ENCODE measurements around the gene SPATA9. TPM values are rescaled to one million over a fixed set of nuclear protein-coding genes. Genes with fewer than 3 reads are reported as not detected.

The SPATA9 gene
- total RNA-seq, 2 donors from 2014 or later = 0.30 TPM; not detected in 1

DNA sequence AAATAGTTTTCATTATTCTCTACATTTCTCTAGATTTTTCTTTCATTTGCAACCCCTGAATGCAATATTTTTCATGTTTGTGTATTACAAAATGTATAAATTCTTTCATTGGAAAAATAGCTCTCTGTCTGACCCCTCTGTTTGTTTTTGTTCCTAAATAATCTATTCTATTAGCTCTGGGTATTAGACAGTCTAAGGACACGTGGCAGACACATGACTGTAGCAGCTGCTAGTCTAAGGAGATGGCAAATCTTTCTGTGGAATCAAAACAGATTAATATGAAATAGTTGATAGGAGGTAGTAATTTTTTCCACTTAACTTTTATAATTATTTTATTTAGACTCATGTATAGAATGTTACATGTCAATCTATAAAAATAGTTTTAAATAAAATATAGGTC is 21.4 kb upstream of the SPATA9 start:
- H3K27ac ChIP-seq = no peak overlapping the region
- no peaks in the 10 kb centered on the region for H3K9me3 ChIP-seq

DNA sequence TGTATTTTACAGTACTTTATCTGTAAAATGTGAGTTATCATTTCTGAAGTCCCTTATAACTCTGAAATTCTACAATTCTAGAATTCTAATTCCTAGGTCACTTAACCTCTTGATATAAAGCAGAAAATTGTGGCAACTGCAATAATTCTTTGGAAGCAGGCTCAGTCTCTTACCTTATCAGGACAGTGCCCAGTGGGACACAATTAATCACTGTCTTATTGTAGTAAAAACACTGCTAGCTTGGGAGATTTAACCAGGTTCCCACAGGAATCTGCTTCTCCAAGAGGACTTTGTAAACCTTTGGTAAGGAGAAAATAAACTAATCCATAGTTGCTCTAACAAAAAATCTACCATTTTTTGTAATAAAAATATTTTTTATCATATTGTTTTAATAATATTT is 18.3 kb upstream of the SPATA9 start:
- Histone ChIP-seq H3K27me3 (no peaks in the 10 kb centered on the region), H3K9me3 (no peaks in the 10 kb centered on the region), H3K27ac (no peak overlapping the region), H3K4me1 (no peaks in the 10 kb centered on the region), H3K4me3 (no peak overlapping the region), H3K36me3 (no peaks in the 10 kb centered on the region)
- DNase-seq (ENCODE audit: low spot score) = no peak
- TF ChIP-seq, protein P1, sequence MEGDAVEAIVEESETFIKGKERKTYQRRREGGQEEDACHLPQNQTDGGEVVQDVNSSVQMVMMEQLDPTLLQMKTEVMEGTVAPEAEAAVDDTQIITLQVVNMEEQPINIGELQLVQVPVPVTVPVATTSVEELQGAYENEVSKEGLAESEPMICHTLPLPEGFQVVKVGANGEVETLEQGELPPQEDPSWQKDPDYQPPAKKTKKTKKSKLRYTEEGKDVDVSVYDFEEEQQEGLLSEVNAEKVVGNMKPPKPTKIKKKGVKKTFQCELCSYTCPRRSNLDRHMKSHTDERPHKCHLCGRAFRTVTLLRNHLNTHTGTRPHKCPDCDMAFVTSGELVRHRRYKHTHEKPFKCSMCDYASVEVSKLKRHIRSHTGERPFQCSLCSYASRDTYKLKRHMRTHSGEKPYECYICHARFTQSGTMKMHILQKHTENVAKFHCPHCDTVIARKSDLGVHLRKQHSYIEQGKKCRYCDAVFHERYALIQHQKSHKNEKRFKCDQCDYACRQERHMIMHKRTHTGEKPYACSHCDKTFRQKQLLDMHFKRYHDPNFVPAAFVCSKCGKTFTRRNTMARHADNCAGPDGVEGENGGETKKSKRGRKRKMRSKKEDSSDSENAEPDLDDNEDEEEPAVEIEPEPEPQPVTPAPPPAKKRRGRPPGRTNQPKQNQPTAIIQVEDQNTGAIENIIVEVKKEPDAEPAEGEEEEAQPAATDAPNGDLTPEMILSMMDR (IDR thresholded peaks at IDR 0.05) = no peak

More for the DNA sequence above, 21.4 kb upstream of the SPATA9 start:
- no peak for DNase-seq (ENCODE audit: low spot score)
- no peaks in the 10 kb centered on the region for H3K36me3 ChIP-seq
- TF ChIP-seq, protein P1 (IDR thresholded peaks at IDR 0.05) = no peak
- no peaks in the 10 kb centered on the region for H3K4me1 ChIP-seq
- no peaks in the 10 kb centered on the region for H3K27me3 ChIP-seq
- no peak overlapping the region for H3K4me3 ChIP-seq

DNA sequence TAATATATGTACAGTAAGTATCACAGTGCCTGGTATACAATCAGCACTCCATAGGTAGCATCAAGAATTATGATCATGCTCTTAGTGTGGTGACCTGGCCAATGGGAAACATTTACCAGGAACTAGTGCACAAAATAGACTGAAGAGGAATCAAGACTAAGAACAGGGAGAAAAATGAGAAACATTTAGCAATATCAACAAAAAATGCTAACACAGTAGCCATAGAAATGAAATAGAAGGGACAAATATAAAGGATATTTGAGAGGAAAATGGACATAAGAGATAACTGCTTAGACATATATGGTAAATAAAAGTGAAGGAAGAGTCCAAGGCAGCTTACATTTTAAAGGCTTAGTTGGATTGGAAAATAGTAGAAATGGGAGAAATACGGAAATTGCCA is 16.5 kb upstream of the SPATA9 start:
- H3K36me3 ChIP-seq = no peaks in the 10 kb centered on the region
- no peak for DNase-seq (ENCODE audit: low spot score)
- TF ChIP-seq, protein P1 (IDR thresholded peaks at IDR 0.05) = no peak
- H3K9me3 ChIP-seq = no peaks in the 10 kb centered on the region
- H3K4me3 ChIP-seq = no peak overlapping the region
- H3K27ac ChIP-seq = no peak overlapping the region
- H3K27me3 ChIP-seq = no peaks in the 10 kb centered on the region
- no peaks in the 10 kb centered on the region for H3K4me1 ChIP-seq

DNA sequence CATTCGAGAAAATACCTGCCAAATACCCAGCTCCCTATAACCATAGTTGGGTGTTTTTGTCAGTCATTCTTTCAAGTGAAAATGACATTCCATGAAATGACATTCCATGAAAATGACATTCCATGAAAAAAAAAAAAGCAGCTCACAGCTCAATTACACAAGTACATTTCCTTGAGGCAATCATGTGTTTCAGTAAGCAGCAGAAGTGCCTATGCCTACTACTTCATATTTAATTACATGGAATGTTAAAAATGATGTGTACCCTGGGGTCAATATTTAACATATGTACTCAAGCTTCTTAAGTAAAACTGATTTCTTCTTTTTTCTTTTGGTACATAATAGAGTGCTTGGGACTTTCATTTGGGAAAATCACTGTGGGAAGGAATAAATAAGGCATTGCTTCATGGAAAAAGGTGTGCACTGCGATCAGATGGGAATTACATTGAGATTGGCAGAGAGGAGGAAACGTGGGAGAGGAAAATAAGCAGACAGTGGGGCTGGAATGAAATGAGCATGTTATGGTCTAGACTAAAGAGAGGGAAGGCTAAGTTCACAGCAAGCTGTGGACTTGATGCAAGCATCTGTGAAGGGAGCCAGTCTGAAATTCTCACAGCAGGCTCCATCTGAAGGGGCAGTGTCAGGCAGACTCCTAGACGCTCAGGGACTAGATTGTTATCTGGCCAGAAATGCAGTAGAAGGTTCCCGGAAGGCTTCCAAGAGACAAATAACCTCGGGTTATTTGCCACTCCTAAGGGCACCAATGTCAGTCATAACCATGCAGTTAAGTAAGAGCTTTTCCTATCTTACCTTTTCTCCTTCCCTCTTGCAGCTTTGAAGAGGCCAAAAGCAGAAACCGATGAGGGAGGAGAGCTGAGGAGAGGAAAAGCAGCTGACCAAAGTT is 15.2 kb upstream of the SPATA9 start:
- TF ChIP-seq, protein P1 (IDR thresholded peaks at IDR 0.05) = no peak
- DNase-seq (ENCODE audit: low spot score) = no peak
- Histone ChIP-seq H3K4me3 (no peak overlapping the region), H3K9me3 (no peaks in the 10 kb centered on the region), H3K36me3 (no peaks in the 10 kb centered on the region), H3K4me1 (no peaks in the 10 kb centered on the region), H3K27me3 (no peaks in the 10 kb centered on the region), H3K27ac (no peak overlapping the region)

DNA sequence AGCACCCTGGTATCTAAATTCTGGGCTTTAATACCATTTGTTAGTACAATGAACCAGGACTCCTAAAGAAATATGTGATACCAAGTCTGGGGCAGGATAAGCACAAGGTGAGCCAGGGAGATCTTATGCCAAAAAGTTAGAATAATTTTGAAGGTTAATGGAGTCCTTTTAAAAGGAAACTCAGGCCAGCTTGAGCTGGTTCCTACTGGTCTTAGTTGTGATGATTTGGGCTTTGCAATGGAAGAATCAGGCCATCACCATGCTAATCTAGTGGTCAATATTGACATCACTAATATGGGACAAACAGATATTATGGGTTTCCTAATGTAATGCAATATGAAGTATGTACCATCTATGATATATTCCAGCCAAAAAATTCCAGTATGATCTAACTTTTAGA is 7.5 kb upstream of the SPATA9 start:
- Histone ChIP-seq H3K36me3 (no peaks in the 10 kb centered on the region), H3K4me3 (no peak overlapping the region), H3K27ac (no peak overlapping the region), H3K4me1 (no peaks in the 10 kb centered on the region), H3K9me3 (peaks cover 0 to 3% of the 10 kb centered on the region in 2 donors), H3K27me3 (no peaks in the 10 kb centered on the region)
- TF ChIP-seq, protein P1 (IDR thresholded peaks at IDR 0.05) = no peak
- DNase-seq (ENCODE audit: low spot score) = no peak
